Neural progenitor cell (in vitro differentiated cells): ENCODE data around the gene CHSY3. TPM values are rescaled to one million over a fixed set of nuclear protein-coding genes. Genes with fewer than 3 reads are reported as not detected.

Source experiments
- DNase-seq: peaks from one replicate; pipeline ENCODE4 v3.0.0-alpha.2; 2016; ENCODE audit warnings: low spot score
- H2AFZ ChIP-seq: fragments of 200-600 bp; sonication (generic); replicated peaks from 2 replicates; pipeline ENCODE4 v1.6.1; 2016; ENCODE audit warnings: antibody characterized with exemption
- H3F3A ChIP-seq: fragments of 200-600 bp; sonication (generic); 2 replicates; pipeline ENCODE4 v1.6.1; 2016; ENCODE audit warnings: antibody characterized with exemption, low read depth
- H3K27ac ChIP-seq: fragments of 200-600 bp; sonication (generic); 2 replicates; pipeline ENCODE4 v1.5.1; 2016; ENCODE audit warnings: mild to moderate bottlenecking
- H3K27me3 ChIP-seq: fragments of 200-600 bp; sonication (generic); 2 replicates; pipeline ENCODE4 v1.6.1; 2016; ENCODE audit warnings: mild to moderate bottlenecking, moderate library complexity
- H3K36me3 ChIP-seq: fragments of 200-600 bp; sonication (generic); 2 replicates; pipeline ENCODE4 v1.5.1; 2016
- H3K4me1 ChIP-seq: fragments of 200-600 bp; sonication (generic); 2 replicates; pipeline ENCODE4 v1.6.1; 2016; ENCODE audit warnings: mixed run types
- H3K4me2 ChIP-seq: fragments of 200-600 bp; sonication (generic); 2 replicates; pipeline ENCODE4 v1.6.1; 2016
- H3K4me3 ChIP-seq: fragments of 200-600 bp; sonication (generic); 2 replicates; pipeline ENCODE4 v1.5.1; 2016
- H3K79me2 ChIP-seq: fragments of 200-600 bp; sonication (generic); 2 replicates; pipeline ENCODE4 v1.6.1; 2016; ENCODE audit warnings: low read depth
- H3K9ac ChIP-seq: fragments of 200-600 bp; sonication (generic); 2 replicates; pipeline ENCODE4 v1.6.1; 2016
- H3K9me3 ChIP-seq: fragments of 200-600 bp; sonication (generic); 2 replicates; pipeline ENCODE4 v1.5.1; 2016; ENCODE audit warnings: low read depth
- H4K20me1 ChIP-seq: fragments of 200-600 bp; sonication (generic); 2 replicates; pipeline ENCODE4 v1.6.1; 2016; ENCODE audit warnings: low read depth
- H3K27ac Mint-ChIP-seq: 3 replicates; pipeline ENCODE4 v1.8.0; 2021; ENCODE audit warnings: mixed read lengths
- H3K27me3 Mint-ChIP-seq: 2 replicates; pipeline ENCODE4 v1.8.0; 2022; ENCODE audit warnings: low read depth, mild to moderate bottlenecking, inconsistent platforms, moderate library complexity, mixed read lengths; ENCODE audit not compliant: insufficient read depth
- H3K36me3 Mint-ChIP-seq: 3 replicates; pipeline ENCODE4 v1.8.0; 2021; ENCODE audit warnings: mixed read lengths
- H3K4me1 Mint-ChIP-seq: 3 replicates; pipeline ENCODE4 v1.8.0; 2021; ENCODE audit warnings: mixed read lengths
- H3K4me3 Mint-ChIP-seq: 3 replicates; pipeline ENCODE4 v1.8.0; 2021; ENCODE audit warnings: mild to moderate bottlenecking, moderate library complexity, mixed read lengths
- H3K9me3 Mint-ChIP-seq: 3 replicates; pipeline ENCODE4 v1.8.0; 2020; ENCODE audit warnings: mixed read lengths
- EZH2 ChIP-seq: fragments of 200-600 bp; sonication (generic); IDR thresholded peaks from 2 replicates; pipeline ENCODE4 v1.6.1; 2017; ENCODE audit warnings: antibody characterized with exemption, mild to moderate bottlenecking, moderate library complexity
- EZH2phosphoT487 ChIP-seq: fragments of 200-600 bp; sonication (generic); IDR thresholded peaks from 2 replicates; pipeline ENCODE4 v1.6.1; 2017; ENCODE audit warnings: antibody characterized with exemption
- total RNA-seq: library from RNA; depleted of rRNA; stranded (reverse); fragments of >200 nt; gene quantifications from 2 replicates; pipeline ENCODE4 v1.2.3, GENCODE V29; 2015; ENCODE audit warnings: low replicate concordance
- TF ChIP-seq, protein P1 (sequence below): fragments of 200-600 bp; sonication (generic); IDR thresholded peaks from 2 replicates; pipeline ENCODE4 v1.5.1; 2017; ENCODE audit warnings: antibody characterized with exemption, mild to moderate bottlenecking

Gene CHSY3
- total RNA-seq, 1 donor from 2014 or later, result 0.30 TPM

DNA sequence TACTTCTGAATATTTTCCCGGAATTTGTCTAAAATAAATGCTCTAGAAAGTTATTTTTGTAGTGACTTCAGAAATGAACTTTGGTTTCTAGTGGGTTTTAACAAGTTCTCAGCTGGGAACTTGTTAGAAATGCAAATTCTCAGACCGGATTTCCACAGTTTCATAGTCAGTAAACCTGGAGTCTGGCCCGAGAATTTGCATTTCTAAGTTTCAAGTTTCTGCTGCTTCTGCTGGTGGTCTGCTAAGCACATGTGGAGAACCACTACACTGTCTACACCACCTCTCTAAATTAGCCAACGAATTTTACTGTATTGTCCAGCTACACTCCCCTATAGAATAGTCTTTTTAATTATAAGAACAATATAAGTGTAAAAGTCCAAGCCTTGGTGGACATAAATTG lies 208.0 kb downstream of the CHSY3 start:
- no peak for DNase-seq
- H3K9me3 Mint-ChIP-seq, result no peaks in the 10 kb centered on the region
- no peak overlapping the region for H3K9ac ChIP-seq
- no peaks in the 10 kb centered on the region for H3K36me3 ChIP-seq
- H3K4me1 Mint-ChIP-seq, result no peaks in the 10 kb centered on the region
- H4K20me1 ChIP-seq, result no peaks in the 10 kb centered on the region
- H3K4me3 Mint-ChIP-seq, result no peak overlapping the region
- H3K9me3 ChIP-seq, result no peaks in the 10 kb centered on the region
- H3K79me2 ChIP-seq, result no peaks in the 10 kb centered on the region
- H3F3A ChIP-seq, result no peaks in the 10 kb centered on the region
- H3K27ac ChIP-seq, result no peak overlapping the region
- no peak overlapping the region for H3K4me3 ChIP-seq
- H3K4me2 ChIP-seq, result no peak overlapping the region
- H3K27ac Mint-ChIP-seq, result no peak overlapping the region
- H2AFZ ChIP-seq, result no peak overlapping the region
- no peaks in the 10 kb centered on the region for H3K36me3 Mint-ChIP-seq
- TF ChIP-seq EZH2 (no peak), EZH2phosphoT487 (no peak)
- TF ChIP-seq, protein P1, sequence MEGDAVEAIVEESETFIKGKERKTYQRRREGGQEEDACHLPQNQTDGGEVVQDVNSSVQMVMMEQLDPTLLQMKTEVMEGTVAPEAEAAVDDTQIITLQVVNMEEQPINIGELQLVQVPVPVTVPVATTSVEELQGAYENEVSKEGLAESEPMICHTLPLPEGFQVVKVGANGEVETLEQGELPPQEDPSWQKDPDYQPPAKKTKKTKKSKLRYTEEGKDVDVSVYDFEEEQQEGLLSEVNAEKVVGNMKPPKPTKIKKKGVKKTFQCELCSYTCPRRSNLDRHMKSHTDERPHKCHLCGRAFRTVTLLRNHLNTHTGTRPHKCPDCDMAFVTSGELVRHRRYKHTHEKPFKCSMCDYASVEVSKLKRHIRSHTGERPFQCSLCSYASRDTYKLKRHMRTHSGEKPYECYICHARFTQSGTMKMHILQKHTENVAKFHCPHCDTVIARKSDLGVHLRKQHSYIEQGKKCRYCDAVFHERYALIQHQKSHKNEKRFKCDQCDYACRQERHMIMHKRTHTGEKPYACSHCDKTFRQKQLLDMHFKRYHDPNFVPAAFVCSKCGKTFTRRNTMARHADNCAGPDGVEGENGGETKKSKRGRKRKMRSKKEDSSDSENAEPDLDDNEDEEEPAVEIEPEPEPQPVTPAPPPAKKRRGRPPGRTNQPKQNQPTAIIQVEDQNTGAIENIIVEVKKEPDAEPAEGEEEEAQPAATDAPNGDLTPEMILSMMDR, result no peak
- no peaks in the 10 kb centered on the region for H3K27me3 Mint-ChIP-seq
- H3K27me3 ChIP-seq, result no peaks in the 10 kb centered on the region
- no peaks in the 10 kb centered on the region for H3K4me1 ChIP-seq

DNA sequence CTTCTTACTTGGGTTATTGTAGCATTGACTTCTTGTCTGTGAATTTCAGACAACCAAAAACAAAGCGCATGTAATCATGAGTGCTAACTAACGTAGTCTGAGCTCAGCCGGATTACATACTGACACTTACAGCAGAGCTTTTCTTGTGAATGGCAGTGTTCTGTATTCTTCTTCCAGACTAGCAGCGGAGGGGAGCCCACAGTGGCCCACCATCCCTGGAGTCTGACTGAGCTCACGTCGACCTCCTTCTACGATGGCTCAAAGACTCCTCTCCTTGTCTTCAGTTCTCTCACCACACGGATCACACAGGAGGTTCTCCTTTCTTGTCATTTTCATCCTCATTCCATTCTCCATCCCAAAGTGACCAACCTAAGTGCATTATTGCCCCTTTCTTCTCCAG lies 211.4 kb downstream of the CHSY3 start:
- H3K4me1 ChIP-seq, result no peaks in the 10 kb centered on the region
- no peaks in the 10 kb centered on the region for H4K20me1 ChIP-seq
- no peaks in the 10 kb centered on the region for H3K4me1 Mint-ChIP-seq
- no peak overlapping the region for H3K4me2 ChIP-seq
- no peaks in the 10 kb centered on the region for H3K27me3 ChIP-seq
- H3K9ac ChIP-seq, result no peak overlapping the region
- H3K9me3 ChIP-seq, result no peaks in the 10 kb centered on the region
- H3K27ac Mint-ChIP-seq, result no peak overlapping the region
- no peak overlapping the region for H3K27ac ChIP-seq
- no peak for DNase-seq
- no peaks in the 10 kb centered on the region for H3K36me3 ChIP-seq
- H3K27me3 Mint-ChIP-seq, result peaks cover 2% of the 10 kb centered on the region
- no peak overlapping the region for H2AFZ ChIP-seq
- TF ChIP-seq EZH2 (no peak), EZH2phosphoT487 (no peak)
- TF ChIP-seq, protein P1, result no peak
- H3K4me3 ChIP-seq, result no peak overlapping the region
- H3F3A ChIP-seq, result no peaks in the 10 kb centered on the region
- H3K9me3 Mint-ChIP-seq, result no peaks in the 10 kb centered on the region
- no peaks in the 10 kb centered on the region for H3K79me2 ChIP-seq
- H3K4me3 Mint-ChIP-seq, result no peak overlapping the region
- H3K36me3 Mint-ChIP-seq, result no peaks in the 10 kb centered on the region

DNA sequence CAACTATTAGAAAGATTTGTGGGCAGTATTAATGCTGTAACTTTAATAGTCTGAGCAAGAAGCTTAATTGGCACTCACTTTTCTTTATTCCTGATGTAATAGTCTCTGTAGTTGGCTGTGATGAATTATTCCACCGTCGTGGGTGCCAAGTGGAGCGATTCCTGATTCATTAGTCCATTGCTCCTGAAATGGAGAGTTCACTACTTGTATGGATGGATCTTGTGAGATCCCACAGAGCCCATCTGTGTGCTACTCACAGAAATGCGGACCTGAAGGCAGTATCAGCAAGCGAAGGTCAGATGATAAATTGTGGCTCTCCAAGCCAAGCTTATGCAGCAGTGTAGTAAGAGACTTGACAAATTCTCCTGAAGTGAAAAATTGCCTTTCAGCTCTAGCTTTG lies 212.2 kb downstream of the CHSY3 start:
- TF ChIP-seq EZH2phosphoT487 (no peak), EZH2 (no peak)
- TF ChIP-seq, protein P1, result no peak
- Histone ChIP-seq H3K36me3 (no peaks in the 10 kb centered on the region), H3K79me2 (no peaks in the 10 kb centered on the region), H3K4me3 (no peak overlapping the region), H3K9ac (no peak overlapping the region), H3F3A (no peaks in the 10 kb centered on the region), H3K4me1 (no peaks in the 10 kb centered on the region), H3K9me3 (no peaks in the 10 kb centered on the region), H3K27ac (no peak overlapping the region), H4K20me1 (no peaks in the 10 kb centered on the region), H3K27me3 (no peaks in the 10 kb centered on the region), H3K4me2 (no peak overlapping the region), H2AFZ (no peak overlapping the region)
- no peak for DNase-seq
- H3K4me3 Mint-ChIP-seq, result no peak overlapping the region
- no peaks in the 10 kb centered on the region for H3K9me3 Mint-ChIP-seq
- peaks cover 2% of the 10 kb centered on the region for H3K27me3 Mint-ChIP-seq
- no peaks in the 10 kb centered on the region for H3K36me3 Mint-ChIP-seq
- no peaks in the 10 kb centered on the region for H3K4me1 Mint-ChIP-seq
- H3K27ac Mint-ChIP-seq, result no peak overlapping the region
